VCaP (cell line): ENCODE measurements around the gene CERS5.

Source experiments
- H3K27ac ChIP-seq: fragments of 450-650 bp; 2 replicates; pipeline ENCODE4 v1.5.1; 2017
- TF ChIP-seq, protein P1 (sequence below): fragments of 450-650 bp; conservative IDR thresholded peaks from 2 replicates; pipeline ENCODE4 v1.5.1; 2017; ENCODE audit warnings: mild to moderate bottlenecking, moderate library complexity

Gene CERS5

DNA sequence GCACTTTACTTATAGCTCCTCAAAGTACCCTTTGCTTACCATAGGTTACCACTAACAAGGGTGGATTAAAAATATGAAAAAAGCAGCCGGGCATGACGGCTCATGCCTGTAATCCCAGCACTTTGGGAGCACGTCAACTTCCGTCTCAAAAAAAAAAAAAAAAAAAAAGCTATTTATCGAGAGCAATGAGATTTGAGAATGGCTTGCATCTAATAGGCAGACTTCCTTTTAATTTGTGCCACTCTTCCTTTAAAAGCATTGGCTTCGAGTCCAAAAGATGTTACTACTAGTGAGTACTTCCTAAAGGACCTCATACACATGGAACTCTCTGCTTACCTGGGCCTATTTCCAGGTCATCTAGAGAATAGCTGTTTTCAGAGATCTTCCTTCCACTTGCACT is 38.5 kb upstream of the CERS5 start:
- TF ChIP-seq, protein P1, sequence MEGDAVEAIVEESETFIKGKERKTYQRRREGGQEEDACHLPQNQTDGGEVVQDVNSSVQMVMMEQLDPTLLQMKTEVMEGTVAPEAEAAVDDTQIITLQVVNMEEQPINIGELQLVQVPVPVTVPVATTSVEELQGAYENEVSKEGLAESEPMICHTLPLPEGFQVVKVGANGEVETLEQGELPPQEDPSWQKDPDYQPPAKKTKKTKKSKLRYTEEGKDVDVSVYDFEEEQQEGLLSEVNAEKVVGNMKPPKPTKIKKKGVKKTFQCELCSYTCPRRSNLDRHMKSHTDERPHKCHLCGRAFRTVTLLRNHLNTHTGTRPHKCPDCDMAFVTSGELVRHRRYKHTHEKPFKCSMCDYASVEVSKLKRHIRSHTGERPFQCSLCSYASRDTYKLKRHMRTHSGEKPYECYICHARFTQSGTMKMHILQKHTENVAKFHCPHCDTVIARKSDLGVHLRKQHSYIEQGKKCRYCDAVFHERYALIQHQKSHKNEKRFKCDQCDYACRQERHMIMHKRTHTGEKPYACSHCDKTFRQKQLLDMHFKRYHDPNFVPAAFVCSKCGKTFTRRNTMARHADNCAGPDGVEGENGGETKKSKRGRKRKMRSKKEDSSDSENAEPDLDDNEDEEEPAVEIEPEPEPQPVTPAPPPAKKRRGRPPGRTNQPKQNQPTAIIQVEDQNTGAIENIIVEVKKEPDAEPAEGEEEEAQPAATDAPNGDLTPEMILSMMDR = no peak
- no peak overlapping the region; the same call in 1 of the 2 replicates for H3K27ac ChIP-seq

DNA sequence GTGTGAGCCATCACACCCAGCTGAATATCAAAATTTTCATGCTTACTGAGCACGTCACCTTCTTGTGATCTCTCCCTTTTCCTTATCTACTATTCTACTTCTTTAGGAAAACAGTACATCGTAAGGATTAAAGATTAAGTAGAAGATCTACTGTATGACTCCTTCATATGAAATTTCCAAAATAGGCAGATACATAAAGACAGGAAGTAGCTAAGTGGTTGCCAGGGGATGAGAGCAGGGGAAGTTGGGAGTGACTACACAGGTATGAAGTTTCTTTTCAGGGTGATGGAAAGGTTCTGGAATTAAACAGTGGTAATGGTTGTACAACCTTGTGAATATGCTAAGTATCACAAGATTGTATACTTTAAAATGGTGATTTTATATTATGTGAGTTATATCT is 36.5 kb upstream of the CERS5 start:
- TF ChIP-seq, protein P1 = no peak

DNA sequence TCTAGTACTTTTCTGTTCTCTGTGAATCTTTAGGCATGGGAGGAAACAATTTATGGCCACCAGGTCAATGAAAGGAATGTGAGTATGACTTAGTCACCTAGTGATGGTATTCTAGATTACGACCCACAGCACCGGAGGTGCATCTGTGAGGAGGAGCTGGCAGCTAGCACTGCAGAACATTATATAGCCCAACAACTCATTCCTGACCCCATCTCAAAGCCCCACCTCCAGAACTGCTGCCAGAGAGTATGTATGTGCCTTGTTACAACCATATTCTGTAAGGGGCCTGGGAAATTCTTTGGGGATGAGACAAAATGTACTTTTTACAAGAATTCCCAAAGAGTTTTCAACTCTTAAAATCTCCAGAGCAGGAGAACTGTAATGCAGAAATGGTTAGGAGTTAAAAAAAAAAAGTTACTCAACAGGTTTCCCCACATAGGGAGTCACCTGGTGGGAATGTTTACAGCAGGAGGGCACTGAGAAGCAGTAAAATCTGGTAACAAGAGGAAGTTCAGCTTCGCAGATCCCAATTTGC is 34.9 kb upstream of the CERS5 start:
- TF ChIP-seq, protein P1 = no peak
- H3K27ac ChIP-seq = peak overlapping the region; percentile 98

More for the DNA sequence above, 36.5 kb upstream of the CERS5 start:
- peak overlapping the region; percentile 98 for H3K27ac ChIP-seq

DNA sequence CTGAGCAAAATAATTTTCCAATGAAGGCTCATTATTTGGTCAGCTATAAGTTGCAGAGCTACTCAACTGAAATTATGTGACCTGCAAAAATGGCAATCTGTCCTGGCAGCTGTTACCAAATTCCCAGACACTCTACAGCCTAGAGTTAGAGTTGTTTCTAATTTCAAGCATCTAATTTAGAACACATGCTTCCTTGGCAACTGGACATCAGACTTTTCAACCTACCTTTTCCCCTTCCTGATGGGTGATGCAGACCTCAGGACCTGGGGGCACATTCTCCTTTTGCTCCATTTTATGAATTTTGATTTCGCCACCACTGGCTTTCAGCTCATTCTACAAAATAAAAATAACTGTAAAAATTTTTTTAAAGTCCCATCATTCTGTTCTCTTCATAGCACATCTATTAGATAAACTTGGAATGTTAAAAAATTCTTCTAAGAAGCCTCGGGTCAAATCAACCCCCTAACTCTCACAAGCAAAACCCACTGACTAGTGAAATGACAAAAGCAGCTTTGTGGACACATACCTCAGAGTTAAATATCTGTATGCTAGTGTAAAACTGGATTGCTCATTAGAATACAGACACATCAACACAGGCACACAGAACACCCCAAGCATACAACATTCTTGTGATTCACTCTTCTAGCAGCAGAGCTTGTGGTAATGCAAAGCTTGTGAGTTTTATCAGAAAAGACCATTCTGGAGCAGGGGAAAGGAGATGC is 33.5 kb upstream of the CERS5 start:
- H3K27ac ChIP-seq = peak overlapping the region; percentile 98

DNA sequence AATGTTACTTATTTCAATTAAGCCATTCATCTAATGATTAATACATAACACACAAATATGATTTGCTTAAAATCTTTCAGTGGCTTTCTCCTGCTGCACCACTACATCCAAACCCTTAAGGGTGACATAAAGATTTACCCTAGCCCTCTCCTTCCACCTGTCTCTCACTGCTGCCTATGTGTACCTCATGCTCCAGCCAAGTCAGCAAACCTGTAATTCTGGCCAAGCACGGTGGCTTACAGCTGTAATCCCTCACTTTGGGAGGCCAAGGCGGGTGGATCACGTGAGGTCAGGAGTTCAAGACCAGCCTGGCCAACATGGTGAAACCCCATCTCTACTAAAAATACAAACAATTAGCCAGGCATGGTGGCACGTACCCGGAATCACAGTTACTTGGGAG is 31.7 kb upstream of the CERS5 start:
- H3K27ac ChIP-seq = peak overlapping the region; percentile 98; the same call in 1 of the 2 replicates
- TF ChIP-seq, protein P1 = no peak

More for the DNA sequence above, 33.5 kb upstream of the CERS5 start:
- TF ChIP-seq, protein P1 = no peak

DNA sequence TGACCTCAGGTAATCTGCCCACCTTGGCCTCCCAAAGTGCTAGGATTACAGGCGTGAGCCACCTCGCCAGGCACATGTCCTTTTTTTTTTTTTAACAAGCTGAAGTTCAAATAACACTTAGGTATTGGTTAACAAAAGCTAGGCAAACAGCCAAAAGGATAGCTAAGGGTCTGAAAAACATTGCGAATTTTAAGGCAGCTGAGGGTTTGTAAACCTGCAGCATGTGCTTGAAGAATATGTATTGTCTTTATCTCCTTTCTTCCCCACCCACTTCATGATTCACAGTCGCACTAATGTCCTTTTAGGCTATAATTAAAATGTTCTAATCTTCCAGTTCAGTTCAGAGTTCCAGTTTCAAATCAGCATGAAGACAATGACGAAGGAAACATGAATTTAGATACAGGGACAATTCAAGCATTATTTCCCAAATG is 30.1 kb upstream of the CERS5 start:
- peak overlapping the region; percentile 98 for H3K27ac ChIP-seq
- TF ChIP-seq, protein P1 = no peak

DNA sequence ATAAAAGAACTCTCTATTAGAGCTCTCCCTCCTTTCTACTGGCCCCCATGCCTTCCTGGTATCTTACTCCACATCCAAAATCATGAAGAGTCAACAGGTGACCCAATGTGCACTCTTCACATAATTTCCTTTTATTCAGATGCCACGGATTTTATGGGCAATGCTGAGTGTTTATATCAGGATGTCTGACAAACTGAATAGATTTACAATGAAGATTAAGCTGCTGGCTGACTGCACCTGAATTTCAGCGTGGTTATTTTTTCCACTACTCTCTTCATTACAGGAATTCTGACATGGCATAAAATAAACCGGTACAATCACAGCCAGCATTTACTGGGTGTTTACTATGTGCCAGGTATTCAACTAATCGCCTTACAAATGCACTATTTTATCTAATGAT is 29.4 kb upstream of the CERS5 start:
- peak overlapping the region; percentile 98 for H3K27ac ChIP-seq
- TF ChIP-seq, protein P1 = no peak
